Mesenteric fat pad (tissue), 1 donor: ENCODE data around the gene MRPL41. TPM values are rescaled to one million over a fixed set of nuclear protein-coding genes. Genes with fewer than 3 reads are reported as not detected.
"Not testable (repeated sequence)": the region's sequence is repeated elsewhere in the genome, so short reads cannot be mapped to it uniquely, and the experiment has no call there.

Source experiments
- DNase-seq: peaks from one replicate; pipeline ENCODE4 v3.0.0-alpha.2; 2020; ENCODE audit warnings: low spot score
- total RNA-seq: library from RNA; stranded (reverse); fragmentation: NEBNext Ultra II Directional; extraction: Animal tissue kit (Norgen Biotek cat#: 25700); gene quantifications from one replicate; pipeline ENCODE4 v1.2.1, GENCODE V29; 2021
- donor health status: DM: yes; HTN: yes; CAD: no.

Gene MRPL41
- total RNA-seq, 1 donor from 2014 or later, result 81.6 TPM

DNA sequence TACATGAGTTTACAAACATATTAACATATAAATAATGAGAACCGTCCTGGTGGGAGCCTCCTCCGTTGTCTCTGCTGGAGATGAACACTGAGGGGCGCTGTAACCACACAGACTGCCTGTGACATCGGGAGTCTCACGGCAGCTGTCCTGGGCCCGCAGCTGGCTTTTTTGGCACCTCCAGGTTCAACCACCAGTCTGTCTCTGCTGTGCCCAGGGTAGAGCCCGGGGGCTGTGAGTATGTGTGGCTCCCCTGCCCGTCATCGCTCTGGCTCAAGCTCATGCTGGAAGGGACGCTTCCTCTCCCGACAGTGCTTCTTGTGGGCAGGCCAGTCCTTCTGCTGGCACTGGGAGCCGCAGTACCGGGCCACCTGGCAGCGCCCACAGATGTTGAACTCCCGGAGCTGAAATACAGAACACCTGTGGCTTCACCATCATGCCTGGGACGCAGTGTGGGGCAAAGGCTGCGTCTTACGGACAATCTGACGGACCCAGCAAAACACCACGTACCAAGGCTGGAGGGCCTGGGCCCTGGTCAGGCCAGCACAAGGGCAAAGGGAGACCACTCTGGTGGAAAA is 30.7 kb downstream of the MRPL41 start:
- DNase-seq, result no peak

DNA sequence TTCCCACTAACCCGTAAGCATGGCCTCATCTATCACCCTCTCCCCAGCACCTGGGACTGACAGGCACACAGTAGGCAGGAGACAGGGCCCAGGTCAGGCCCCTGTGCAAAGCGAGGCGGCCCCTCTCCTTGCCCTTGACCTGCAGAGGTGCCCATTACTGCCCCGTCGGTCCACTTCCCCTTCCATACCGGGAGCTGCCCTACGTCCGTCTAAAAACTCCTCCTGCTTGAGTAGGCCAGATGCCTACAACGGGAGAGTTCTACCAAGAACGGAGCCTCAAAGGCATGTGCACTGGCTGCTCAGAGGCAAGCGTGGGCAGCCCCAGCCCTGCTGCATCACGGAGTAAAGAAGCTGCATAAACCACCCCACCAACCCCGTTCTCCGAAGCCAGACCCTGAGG is 31.7 kb downstream of the MRPL41 start:
- DNase-seq, result no peak

DNA sequence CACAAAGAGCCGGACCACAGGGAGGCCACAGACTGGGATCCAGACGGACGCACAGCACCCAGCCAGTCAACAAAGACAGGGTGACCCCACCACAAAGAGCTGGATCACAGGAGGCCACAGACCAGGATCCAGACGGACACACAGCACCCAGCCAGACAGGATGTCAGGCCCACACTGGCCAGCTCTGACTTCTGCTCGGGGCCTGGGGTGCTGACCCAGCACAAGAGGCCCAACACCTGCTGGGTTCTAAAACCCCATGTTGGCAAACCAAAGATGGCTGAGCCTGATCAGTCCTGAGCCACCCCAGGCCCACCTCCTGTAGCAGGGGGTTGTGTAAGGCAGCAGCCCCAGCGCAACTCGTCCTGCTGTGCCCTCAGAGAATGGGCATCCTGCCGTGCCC is 32.3 kb downstream of the MRPL41 start:
- no peak for DNase-seq

DNA sequence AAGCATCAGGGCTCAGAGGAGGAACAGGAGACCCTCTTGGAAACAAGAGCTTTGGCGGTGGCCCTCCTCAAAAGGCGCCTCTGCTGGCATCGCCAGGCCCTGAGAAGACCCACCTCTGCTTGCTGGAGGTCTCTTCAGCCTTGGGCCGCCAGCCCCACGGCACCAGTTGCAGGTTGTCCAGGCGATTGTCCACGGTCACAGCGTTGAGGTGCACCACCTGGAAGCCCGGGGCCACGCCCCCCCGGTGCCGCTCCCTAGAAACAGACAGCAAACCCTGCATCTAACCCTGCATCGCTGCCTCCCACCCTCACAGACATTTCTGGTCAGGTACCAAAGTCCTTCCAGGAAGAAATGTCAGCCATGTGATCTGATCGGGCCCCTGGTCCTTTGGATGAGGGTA is 35.2 kb downstream of the MRPL41 start:
- no peak for DNase-seq

DNA sequence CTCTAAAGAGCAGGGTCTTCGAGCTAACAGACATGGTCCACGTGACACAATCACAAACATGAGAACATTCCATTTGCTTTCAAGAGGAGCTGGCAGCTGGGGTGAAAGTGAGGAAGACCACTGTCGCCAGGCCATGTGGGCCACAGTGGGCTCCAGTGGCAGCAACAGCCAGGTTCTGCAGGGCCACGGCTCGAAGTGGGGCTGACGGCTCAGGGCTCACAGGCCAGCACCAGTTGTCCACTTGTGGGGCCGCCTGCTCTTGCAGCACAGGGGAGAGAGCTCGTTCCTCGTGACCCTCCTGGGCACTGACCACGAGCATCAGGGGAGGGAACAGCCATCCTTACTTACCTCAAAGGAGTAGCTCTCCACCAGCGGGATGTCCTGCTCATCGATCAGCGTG is 36.6 kb downstream of the MRPL41 start:
- DNase-seq, result no peak

DNA sequence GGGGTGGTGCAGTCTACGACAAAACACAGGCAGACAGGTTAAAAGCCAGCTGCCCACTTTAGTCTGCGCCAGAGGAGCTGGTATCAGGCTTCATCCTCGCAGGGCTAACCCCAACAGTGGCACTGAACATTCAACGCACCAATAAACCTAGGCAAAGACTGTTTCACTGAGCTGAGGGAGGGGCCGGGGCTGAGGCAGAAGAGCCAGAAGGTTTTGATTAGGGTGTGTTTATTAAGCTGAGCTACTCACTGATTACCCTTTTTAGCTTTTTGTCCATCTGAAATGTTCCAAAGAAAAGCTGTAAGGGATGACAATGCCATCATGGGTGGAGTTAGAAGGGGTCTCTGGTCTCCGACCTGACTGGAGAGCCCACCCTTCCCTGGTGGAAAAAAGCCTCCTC is 37.2 kb downstream of the MRPL41 start:
- no peak for DNase-seq

DNA sequence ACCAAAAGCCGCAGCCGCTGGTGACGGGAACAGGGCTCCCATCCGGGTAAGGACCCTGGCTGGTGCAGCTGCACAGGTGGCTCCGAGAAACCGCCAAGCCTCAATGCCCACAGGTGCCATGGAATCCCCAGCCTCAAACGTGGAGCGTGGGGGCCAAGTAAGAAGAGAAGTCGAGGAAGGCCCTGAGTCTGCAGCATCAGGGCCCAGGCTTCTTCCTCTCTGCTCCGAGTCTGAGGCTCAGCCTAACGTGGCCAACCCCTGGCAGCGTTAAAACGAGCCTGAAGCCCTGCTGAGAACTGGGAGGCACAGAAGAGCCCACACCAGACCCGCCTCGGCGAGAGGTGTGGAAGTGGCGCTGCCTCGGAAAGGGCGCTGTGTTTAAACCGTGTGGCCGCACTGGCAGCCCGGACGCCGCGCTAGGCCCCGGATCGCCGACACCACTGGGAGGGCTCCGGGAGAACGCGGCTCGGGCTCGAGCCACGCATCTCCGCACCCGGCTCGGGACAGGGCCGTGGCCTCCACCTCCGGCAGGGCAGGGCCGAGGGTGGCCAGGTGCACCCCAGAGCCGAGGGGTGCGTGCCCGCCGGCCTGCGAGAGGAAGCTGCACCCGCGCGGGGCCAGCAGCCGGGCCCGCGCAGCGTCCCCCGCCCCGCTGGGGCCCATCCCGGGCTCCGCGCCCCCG is 37.9 kb downstream of the MRPL41 start:
- no peak for DNase-seq

DNA sequence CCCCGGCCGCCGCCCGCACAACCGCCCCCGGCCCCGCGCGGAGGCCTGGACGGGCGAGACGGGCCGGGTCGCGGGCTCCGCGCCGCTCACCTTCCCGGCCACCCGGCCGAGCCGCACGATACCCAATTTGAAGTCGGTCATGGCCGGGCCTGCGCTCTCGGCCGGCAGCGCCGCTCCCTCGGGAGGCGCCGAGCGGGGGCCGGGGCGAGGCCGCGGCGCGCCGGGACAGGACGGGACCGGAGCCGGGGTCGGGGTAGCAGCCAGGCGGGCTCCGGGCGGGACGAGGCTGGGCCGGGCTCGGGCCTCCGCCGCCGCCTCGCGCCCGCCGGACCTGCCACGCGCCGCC is 38.4 kb downstream of the MRPL41 start:
- no peak for DNase-seq

DNA sequence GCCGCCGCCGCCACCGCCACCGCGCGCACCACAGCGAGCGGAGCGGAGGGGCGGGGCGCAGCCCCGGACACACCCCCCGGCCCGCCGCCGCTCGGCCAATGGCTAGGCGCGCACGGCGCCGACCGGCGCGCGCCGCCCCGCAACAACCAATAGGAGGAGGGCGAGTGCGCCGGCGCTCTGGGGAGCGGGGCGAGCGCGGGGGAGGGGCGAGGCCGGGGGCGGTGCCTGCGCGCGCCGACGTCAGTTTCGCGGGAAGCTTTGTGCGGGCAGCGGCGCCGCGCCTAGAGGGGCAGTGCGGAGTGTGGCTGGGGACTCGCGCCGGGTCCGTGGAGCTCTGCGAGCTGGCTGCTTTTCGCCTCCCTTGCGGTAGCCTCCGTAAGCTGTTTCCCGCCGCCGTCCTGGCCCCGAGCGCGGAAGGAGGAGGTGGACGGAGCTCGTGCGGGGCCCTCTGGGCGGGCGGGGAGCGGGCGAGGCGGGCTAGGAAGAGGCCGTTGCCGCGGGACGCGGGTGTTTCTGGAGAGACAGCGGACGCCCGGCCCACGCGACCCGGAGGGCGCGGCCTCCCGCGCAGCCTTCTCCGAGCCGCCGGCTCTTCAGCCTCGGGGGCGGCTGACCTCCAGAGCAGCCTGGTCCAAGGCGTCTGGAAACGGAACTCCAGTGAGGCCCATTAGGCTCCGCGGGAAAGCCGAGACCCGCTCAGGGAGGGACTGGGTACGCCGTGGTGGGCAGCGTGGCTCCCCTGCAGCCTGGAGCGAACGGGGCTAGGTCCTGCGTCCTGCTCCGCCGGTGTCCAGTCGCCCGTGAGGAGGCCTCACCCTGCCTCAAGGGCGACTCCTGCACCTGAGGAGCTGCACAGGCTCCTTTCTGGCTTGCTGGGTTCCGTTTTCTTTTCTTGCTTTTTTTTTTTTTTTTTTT is 39.0 kb downstream of the MRPL41 start, which contains the start of gene ZMYND19:
TSS of gene ZMYND19 (minus strand) at position 44 of the 915 bp plus-strand sequence. CDS start 249 bp downstream, outside the sequence.
- peak; percentile 98 for DNase-seq

DNA sequence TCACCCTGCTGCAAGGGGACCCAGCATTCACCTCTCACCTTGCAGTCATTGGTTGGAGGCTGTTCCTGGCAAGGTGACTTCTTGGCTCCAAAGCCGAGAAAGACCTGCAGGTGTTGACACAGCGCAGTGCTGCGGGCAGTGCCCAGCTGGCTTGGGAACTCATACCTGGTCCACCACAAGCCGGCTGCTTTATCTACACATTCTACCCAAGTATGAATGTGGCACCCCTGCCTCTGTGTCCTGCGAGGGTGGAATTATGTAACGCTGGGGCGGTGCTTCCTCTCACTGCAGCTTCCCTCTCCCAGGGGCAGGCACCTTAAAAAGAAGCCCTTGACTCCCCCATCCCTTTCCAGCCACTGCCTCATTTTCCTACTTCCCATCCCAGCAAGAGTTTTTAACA is 41.1 kb downstream of the MRPL41 start:
- no peak for DNase-seq

DNA sequence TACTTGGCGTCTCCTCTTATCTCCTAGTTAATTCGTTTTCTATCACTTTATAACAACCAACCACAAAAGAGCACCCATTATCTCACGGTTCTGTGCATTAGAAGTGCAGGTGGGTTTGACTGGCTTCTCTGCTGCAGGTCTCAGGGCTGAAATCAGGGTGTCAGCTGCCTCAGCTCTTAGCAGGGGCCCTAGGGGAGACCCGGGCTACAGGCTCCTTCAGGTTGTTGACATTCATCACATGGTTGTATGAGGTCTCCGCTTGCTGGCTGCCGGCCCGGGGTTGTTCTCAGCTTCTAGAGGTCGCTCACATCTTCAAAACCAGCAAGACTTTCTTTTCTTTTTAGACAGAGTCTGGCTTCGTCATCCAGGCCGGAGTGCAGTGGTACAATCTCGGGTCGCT is 41.5 kb downstream of the MRPL41 start:
- DNase-seq, result no peak

DNA sequence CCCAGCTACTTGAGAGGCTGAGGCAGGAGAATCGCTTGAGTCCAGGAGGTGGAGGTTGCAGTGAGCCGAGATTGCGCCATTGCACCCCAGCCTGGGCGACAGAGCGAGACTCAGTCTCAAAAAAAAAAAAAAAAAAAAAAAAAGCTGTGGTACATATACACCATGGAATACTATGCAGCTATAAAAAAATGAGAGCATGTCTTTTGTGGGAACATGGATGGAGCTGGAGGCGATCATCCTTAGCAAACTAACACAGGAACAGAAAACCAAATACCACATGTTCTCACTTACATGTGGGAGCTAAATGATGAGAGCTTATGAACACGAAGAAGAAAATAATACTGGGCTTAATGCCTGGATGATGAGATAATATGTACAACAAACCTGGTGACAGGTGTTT is 44.9 kb downstream of the MRPL41 start:
- not testable (repeated sequence) for DNase-seq

DNA sequence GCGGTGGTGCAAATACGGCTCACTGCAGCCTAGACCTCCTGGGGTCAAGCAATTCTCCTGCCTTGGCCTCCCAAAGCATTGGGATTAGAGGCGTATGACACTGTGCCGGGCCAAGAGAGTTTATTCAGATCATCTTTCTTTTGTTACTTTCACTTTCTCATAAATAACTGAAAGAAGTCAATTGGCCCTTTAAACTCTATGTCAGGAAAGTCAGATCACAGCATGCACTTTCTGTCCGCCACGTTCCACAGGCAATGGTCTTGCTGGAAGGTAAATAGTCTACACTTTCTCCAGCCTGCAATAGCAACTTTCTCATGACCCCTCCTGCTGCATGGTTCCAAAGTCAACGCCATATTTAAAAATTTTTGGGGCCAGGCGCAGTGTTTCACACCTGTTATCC is 47.3 kb downstream of the MRPL41 start:
- no peak for DNase-seq

Other genes starting within 250 kb of the MRPL41 start
- 16.3 TPM for gene NRARP, start 249.6 kb upstream of the MRPL41 start, total RNA-seq
- 14.9 TPM for gene EXD3, start 128.7 kb upstream of the MRPL41 start, total RNA-seq
- 3.2 TPM for gene NOXA1, start 128.5 kb upstream of the MRPL41 start, total RNA-seq
- gene ENTPD8, start 110.5 kb upstream of the MRPL41 start, total RNA-seq, result not detected
- 37.4 TPM for gene NSMF, start 92.5 kb upstream of the MRPL41 start, total RNA-seq
- 32.1 TPM for gene PNPLA7, start 1.5 kb upstream of the MRPL41 start, total RNA-seq
- gene DPH7, start 27.0 kb downstream of the MRPL41 start, total RNA-seq, result 17.6 TPM
- gene ZMYND19, start 38.6 kb downstream of the MRPL41 start, total RNA-seq, result 18.6 TPM
- gene ARRDC1, start 53.8 kb downstream of the MRPL41 start, total RNA-seq, result 22.4 TPM
- 95.3 TPM for gene EHMT1, start 67.1 kb downstream of the MRPL41 start, total RNA-seq